NCI-H82 (cell line): Measurements from ENCODE around the gene N4BP2L1.
"Not testable (repeated sequence)": the region's sequence is repeated elsewhere in the genome, so short reads cannot be mapped to it uniquely, and the experiment has no call there.

Experiments
- DNase-seq: peaks from one replicate; lab custom pipeline; 2025; lab: John Stamatoyannopoulos, UW

N4BP2L1 gene

DNA sequence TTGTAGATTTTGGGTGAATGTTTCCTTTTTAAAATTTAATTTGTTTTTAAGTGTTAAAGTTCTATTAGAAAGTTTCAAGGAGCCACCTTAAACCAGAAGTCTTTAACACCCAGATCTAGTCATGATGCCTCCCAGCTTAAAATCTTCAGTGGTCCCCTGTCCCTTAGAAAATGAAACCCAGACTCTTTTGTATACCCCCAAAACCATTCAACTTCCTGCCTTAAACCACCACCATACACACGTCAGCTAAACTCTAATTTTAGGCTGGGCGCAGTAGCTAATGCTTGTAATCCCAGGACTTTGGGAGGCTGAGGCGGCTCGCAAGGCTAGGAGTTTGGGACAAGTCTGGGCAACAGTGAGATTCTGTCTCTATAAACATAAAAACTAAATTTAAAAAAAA, 37.9 kb downstream of the N4BP2L1 start:
- DNase-seq: no peak

DNA sequence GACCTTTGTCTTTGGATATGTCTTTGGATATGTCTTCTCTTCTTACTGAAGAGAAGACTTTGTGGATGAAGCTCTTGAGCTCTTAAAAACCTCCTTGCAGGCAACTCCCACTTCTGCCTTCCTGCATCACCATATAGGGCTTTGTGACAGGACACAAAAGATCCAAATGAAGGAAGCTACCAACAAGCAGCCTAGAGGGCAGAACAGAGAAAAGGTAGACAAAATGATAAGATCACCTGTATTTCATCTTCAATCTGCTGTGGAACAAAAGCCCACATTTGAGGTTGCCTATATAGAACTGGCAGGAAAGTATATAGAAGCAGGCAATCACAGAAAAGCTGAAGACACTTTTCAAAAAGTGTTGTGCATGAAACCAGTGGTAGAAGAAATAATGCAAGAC, 42.5 kb downstream of the N4BP2L1 start:
- no peak for DNase-seq

DNA sequence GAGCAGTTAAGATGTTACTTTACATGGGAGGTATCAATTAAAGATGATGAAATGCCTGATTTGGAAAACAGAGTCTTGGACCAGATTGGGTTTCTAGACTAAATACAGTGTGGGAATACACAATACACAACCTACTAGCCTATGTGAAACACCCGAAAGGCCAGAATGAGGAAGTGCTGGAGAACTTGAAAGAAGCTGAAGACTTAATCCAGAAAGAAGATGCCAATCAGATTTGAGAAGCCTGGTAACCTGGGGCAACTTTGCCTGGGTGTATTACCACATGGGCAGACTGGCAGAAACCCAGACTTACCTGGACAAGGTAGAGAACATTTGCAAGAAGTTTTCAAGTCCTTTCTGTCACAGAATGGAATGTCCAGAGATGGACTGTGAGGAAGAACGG, 43.2 kb downstream of the N4BP2L1 start:
- no peak for DNase-seq

DNA sequence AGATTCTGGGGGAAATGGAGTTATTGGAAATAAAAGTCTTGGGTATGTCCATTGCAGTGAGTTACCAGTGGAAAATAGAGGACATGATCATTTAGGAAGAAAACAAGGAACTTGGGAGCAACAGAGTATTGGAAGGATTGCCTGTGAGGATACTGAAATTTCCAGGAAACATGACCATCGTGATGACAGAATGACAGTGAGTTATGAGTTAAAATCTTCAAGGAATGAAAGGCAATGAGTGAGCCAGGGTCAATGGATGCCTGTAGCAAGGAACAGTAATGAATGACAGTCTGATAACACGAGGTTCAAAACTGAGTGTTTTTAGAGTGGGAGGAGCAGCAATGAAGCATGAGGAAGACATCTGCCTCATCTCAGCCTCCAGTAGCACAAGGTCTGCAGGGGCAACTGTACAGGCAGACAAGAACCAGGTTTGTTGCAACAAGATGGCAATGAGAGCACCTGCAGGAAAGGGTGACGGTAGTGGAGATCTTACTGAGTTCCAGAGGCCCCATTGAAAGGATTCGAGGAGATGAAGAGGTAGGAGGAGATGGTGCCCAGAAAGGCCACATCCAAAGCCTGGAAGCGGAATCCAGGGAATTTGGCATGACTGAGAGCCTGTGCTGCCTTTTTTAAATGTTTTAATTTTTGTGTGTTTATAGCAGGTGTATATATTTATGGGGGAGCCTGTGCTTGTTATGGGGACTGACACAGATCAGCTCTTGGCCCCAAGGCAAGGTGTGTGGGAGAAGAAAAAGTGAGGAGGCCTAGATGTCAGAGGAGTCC, 43.9 kb downstream of the N4BP2L1 start:
- no peak for DNase-seq

DNA sequence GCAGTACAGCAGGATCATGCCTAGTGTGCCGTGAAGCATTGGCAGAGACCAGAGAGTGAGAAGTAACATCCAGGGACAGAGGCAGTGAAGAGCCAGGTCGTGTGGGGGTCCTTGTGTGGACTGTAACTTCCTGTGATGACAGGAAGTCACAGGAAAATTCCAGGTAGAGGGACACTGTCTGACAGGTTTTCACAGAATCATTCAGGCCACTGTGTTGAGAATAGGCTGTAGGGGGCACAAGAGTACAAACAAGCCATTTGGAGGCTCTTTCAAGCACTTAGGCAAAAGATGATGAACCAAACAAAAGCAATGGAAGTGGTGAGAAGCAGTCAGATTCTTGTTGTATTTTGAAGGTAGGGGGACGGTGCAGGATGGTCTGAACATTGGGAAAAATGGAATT, 46.4 kb downstream of the N4BP2L1 start:
- peak; percentile 38 for DNase-seq

DNA sequence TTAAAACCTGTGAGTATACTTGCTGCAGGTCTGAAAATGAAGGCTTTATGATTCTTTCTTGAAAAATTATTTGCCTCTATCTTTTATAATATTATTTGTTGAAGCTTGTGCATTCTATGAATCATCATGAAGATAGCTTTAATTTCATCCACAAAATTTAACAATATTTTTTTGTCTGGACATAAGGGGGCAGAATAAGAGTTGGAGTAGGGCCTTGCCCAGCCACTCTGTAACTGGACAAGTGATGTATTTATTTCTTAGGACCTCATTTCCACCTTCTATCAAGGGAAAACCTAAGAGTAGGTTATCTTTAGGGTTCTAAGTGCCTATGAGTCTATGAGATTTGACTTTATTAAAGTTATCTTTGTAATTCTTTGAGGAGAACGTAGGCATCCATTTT, 49.9 kb downstream of the N4BP2L1 start:
- DNase-seq: no peak

DNA sequence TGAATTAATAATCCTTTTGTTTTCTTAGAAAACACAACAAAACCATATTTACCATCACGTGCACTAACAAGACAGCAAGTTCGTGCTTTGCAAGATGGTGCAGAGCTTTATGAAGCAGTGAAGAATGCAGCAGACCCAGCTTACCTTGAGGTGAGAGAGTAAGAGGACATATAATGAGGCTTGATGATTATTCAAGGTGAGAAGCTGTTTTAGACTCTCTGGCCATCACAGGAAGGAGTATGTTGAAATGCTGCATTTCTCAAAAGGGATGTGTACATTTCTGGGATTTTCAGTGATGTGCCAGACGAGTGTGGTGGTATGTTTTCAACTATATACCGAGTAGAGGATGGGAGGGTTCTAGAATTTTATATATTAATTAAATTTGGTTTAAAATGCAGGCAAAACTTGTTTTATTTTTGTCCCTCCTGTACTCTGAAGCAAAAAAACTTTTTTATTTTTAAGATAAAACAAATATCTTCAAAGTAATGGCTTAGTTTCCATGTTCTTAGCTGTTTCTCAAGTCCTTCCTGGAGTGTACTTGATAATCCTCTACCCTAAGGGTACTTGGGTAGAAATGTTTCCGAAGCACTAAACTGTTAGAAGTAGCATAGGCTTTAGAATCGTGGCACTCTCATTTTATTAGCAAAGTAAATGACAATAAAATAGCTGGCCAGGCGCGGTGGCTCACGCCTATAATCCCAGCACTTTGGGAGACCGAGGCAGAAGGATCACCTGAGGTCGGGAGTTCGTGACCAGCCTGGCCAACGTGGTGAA, 51.1 kb downstream of the N4BP2L1 start:
- DNase-seq: no peak

DNA sequence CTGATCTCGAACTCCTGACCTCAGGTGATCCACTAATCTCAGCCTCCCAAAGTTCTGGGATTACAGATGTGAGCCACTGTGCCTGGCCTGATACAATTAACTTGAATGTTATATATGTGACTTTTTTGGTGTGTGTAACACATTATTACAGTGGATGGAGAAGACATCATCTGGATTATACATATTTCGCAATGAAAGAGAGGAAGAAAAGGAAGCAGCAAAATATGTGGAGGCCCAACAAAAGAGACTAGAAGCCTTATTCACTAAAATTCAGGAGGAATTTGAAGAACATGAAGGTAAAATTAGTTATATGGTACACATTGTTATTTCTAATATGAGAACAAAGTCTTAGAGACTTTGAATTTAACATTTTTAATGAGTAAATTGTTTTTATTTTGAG, 57.1 kb downstream of the N4BP2L1 start:
- no peak for DNase-seq

DNA sequence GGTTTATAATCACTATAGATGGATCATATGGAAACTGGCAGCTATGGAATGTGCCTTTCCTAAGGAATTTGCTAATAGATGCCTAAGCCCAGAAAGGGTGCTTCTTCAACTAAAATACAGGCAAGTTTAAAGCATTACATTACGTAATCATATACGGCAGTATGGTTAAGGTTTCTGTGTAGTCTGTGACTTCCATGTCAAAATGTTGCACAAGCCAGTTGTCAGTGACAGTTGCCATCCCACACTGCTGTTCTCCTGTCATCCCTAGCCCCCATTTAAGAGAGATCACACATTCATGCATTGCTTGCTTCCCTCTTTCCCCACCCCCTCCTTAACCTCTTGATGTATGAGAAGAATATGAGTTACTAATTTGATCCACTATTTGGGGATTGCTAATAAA, 65.4 kb downstream of the N4BP2L1 start:
- DNase-seq: no peak

DNA sequence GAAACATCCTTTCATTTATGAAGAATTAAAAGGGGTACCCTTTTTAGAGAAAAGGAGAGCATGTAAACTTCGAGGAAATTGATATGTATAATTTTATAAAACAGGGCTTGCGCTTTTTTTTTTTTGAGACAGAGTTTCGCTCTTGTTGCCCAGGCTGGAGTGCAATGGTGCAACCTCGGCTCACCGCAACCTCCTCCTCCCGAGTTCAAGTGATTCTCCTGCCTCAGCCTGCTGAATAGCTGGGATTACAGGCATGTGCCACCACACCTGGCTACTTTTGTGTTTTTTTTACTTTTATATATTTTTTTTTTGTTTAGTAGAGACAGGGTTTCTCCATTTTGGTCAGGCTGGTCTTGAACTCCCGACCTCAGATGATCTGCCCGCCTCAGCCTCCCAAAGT, 72.0 kb downstream of the N4BP2L1 start:
- DNase-seq: not testable (repeated sequence)

DNA sequence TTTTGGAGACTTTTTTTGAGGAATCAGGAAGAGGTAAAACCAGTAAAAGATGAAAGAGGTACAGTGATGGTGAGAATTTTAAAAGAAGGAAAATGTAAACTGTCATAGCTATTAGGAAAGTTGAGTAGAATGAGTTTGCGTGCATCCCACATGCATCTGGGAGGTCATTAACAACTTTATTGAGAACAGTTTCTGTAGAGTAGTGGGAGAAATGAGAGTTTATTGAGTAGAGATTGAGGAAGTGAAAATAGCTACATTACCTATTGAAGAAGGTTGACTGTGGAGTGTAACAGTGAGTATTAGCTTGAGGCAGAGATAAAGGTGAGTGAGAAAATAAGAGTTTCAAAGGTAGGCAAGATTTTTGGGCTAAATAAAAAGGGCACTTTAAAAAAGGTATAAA, 73.9 kb downstream of the N4BP2L1 start:
- no peak for DNase-seq

DNA sequence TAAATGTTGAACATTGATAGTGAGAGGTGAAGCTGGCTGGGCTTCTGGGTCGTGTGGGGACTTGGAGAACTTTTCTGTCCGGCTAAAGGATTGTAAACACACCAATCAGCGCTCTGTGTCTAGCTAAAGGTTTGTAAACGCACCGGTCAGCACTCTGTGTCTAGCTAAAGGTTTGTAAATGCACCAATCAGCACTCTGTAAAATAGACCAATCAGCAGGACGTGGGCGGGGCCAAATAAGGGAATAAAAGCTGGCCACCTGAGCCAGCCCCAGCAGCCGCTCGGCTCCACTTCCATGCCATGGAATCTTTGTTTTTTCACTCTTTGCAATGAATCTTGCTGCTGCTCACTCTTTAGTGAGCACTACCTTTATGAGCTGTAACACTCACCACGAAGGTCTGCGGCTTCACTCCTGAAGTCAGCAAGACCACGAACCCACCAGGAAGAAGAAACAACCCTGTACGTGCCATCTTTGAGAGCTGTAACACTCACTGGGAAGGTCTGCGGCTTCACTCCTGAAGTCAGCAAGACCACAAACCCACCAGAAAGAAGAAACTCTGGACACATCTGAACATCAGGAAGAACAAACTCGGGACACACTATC, 77.0 kb downstream of the N4BP2L1 start:
- not testable (repeated sequence) for DNase-seq
